WTC11 (cell line): ENCODE results near the gene AMPD3. TPM values are rescaled to one million over a fixed set of nuclear protein-coding genes. Genes with fewer than 3 reads are reported as not detected.

ENCODE experiments used
- AFF4 ChIP-seq: sonication (generic); formaldehyde crosslinking; IDR thresholded peaks from 2 replicates; pipeline ENCODE4 v1.8.1; 2023; ENCODE audit warnings: mild to moderate bottlenecking, missing genetic modification reagents, borderline replicate concordance
- E2F5 ChIP-seq: sonication (generic); formaldehyde crosslinking; IDR thresholded peaks from 2 replicates; pipeline ENCODE4 v1.8.1; 2022; ENCODE audit warnings: mild to moderate bottlenecking, moderate library complexity, missing genetic modification reagents
- FOXJ3 ChIP-seq: sonication (generic); formaldehyde crosslinking; IDR thresholded peaks from 2 replicates; pipeline ENCODE4 v1.9.0; 2021; ENCODE audit warnings: missing genetic modification reagents, mild to moderate bottlenecking, borderline replicate concordance
- FOXP1 ChIP-seq: sonication (generic); formaldehyde crosslinking; IDR thresholded peaks from 2 replicates; pipeline ENCODE4 v1.8.0; 2022; ENCODE audit warnings: missing genetic modification reagents, mild to moderate bottlenecking, moderate library complexity, borderline replicate concordance
- GTF2I ChIP-seq: fragments of 250-450 bp; sonication (Bioruptor Pico); conservative IDR thresholded peaks from 2 replicates; pipeline ENCODE4 v1.4.0; 2021; ENCODE audit warnings: mild to moderate bottlenecking
- HMGXB4 ChIP-seq: sonication (generic); formaldehyde crosslinking; IDR thresholded peaks from 2 replicates; pipeline ENCODE4 v1.8.1; 2023; ENCODE audit warnings: mild to moderate bottlenecking, moderate library complexity, missing genetic modification reagents
- IRF1 ChIP-seq: sonication (generic); formaldehyde crosslinking; IDR thresholded peaks from 2 replicates; pipeline ENCODE4 v1.8.0; 2023; ENCODE audit warnings: missing genetic modification reagents
- IRF2 ChIP-seq: sonication (generic); formaldehyde crosslinking; IDR thresholded peaks from 2 replicates; pipeline ENCODE4 v1.8.0; 2022; ENCODE audit warnings: low read depth, missing genetic modification reagents, borderline replicate concordance
- JAZF1 ChIP-seq: fragments of 250-450 bp; sonication (Bioruptor Pico); IDR thresholded peaks from 2 replicates; pipeline ENCODE4 v1.9.0; 2021; ENCODE audit warnings: moderate library complexity, mild to moderate bottlenecking, inconsistent platforms
- JUN ChIP-seq: sonication (generic); formaldehyde crosslinking; IDR thresholded peaks from 2 replicates; pipeline ENCODE4 v1.8.0; 2023; ENCODE audit warnings: mild to moderate bottlenecking, missing genetic modification reagents
- MAX ChIP-seq: sonication (generic); formaldehyde crosslinking; IDR thresholded peaks from 2 replicates; pipeline ENCODE4 v1.8.0; 2022; ENCODE audit warnings: mild to moderate bottlenecking, missing genetic modification reagents
- MXD4 ChIP-seq: fragments of 250-450 bp; sonication (Bioruptor Pico); IDR thresholded peaks from 2 replicates; pipeline ENCODE4 v1.8.0; 2021; ENCODE audit warnings: mild to moderate bottlenecking, moderate library complexity, borderline replicate concordance
- NFATC4 ChIP-seq: fragments of 250-450 bp; sonication (Bioruptor Pico); IDR thresholded peaks from 2 replicates; pipeline ENCODE4 v1.9.0; 2021; ENCODE audit warnings: mild to moderate bottlenecking
- PRRX2 ChIP-seq: fragments of 250-450 bp; sonication (Bioruptor Pico); IDR thresholded peaks from 2 replicates; pipeline ENCODE4 v1.8.0; 2021; ENCODE audit warnings: mild to moderate bottlenecking
- RELA ChIP-seq: sonication (generic); formaldehyde crosslinking; IDR thresholded peaks from 2 replicates; pipeline ENCODE4 v1.8.1; 2022; ENCODE audit warnings: missing genetic modification reagents, mild to moderate bottlenecking, borderline replicate concordance
- SMAD4 ChIP-seq: sonication (generic); formaldehyde crosslinking; IDR thresholded peaks from 2 replicates; pipeline ENCODE4 v1.8.0; 2022; ENCODE audit warnings: mild to moderate bottlenecking, missing genetic modification reagents
- USF2 ChIP-seq: sonication (generic); formaldehyde crosslinking; IDR thresholded peaks from 2 replicates; pipeline ENCODE4 v1.8.1; 2023; ENCODE audit warnings: mild to moderate bottlenecking, missing genetic modification reagents, moderate library complexity
- ZNF219 ChIP-seq: sonication (generic); formaldehyde crosslinking; IDR thresholded peaks from 2 replicates; pipeline ENCODE4 v1.8.0; 2023; ENCODE audit warnings: missing genetic modification reagents, mild to moderate bottlenecking, borderline replicate concordance
- ZNF263 ChIP-seq: sonication (generic); formaldehyde crosslinking; IDR thresholded peaks from 2 replicates; pipeline ENCODE4 v1.8.1; 2022; ENCODE audit warnings: low read depth, mild to moderate bottlenecking, moderate library complexity, missing genetic modification reagents
- ZNF396 ChIP-seq: fragments of 250-450 bp; sonication (Bioruptor Pico); IDR thresholded peaks from 2 replicates; pipeline ENCODE4 v1.8.0; 2021; ENCODE audit warnings: mild to moderate bottlenecking, moderate library complexity, borderline replicate concordance
- total RNA-seq: library from RNA; stranded (reverse); gene quantifications from 3 replicates; pipeline ENCODE4 v1.2.3, GENCODE V29; 2021
- TF ChIP-seq, protein P1 (sequence below): fragments of 250-450 bp; sonication (Bioruptor Pico); IDR thresholded peaks from 2 replicates; pipeline ENCODE4 v1.9.0; 2021; ENCODE audit warnings: mild to moderate bottlenecking, borderline replicate concordance
- TF ChIP-seq, protein P2 (sequence below): sonication (generic); formaldehyde crosslinking; IDR thresholded peaks from 2 replicates; pipeline ENCODE4 v1.8.0; 2022; ENCODE audit warnings: mild to moderate bottlenecking, missing genetic modification reagents
- TF ChIP-seq, protein P3 (sequence below): sonication (generic); formaldehyde crosslinking; IDR thresholded peaks from 2 replicates; pipeline ENCODE4 v1.8.1; 2022; ENCODE audit warnings: mild to moderate bottlenecking, missing genetic modification reagents, moderate library complexity, borderline replicate concordance

Gene AMPD3
- total RNA-seq, 1 experiment from 2014 or later = 6.4 TPM

DNA sequence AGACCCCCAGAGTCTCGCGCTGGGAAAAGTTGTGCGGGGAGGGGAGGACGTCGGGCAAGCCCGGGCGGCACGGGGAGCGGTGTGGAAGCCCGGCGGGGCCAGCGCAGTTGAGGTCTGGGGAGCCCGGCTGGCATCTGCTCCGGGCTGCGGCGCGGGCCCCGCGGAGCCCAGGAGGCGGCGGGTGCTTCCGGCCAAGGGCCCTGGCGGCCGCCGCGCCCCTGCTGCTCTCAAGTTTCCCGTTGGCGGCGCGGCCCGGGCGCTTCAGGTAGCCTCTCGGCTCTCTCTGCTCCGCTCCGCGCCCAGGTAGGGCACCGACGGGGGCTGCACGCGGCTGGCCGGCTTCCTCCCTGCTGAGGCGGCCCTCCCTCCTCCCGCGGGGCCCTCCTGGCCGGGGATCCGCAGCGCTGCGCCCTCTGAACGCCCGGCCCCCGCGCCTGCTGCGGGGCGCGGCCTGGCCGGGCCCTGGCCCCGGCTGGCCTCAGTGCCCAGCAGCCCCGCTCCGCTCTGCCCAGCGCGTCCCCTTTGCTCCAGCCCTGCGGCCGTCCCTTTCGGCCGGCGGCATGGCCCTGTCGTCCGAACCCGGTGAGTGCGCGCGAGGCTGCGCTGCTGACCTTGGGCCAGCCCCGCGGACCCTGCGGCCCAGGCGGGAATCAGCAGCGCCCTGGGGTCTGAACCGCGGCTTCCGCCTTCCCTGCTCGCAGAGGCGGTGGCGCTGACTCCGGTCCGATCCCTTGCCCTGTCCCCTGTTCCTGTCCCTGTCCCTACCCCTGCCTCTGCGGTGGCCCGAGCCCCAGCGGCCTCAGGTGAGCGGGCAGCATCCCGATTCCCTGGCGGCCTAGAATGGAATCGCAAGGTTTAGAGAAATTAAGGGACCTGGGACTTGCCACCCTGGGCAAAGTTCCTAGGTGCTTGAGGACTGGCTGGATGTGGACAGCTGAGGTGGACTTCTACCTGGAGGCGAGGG lies 4.3 kb upstream of the AMPD3 start (continued):
- TF ChIP-seq AFF4 (CRISPR knock-in tag) = no peak
- no peak for TF ChIP-seq MAX
- TF ChIP-seq HMGXB4 (CRISPR knock-in tag) = peak; percentile 95
- no peak for TF ChIP-seq IRF1 (CRISPR knock-in tag)
- TF ChIP-seq E2F5 (CRISPR knock-in tag) = peak; percentile 68; the same call in 1 of the 2 replicates
- no peak for TF ChIP-seq GTF2I (CRISPR knock-in tag)
- no peak for TF ChIP-seq MXD4
- no peak for TF ChIP-seq ZNF396 (CRISPR knock-in tag)
- TF ChIP-seq, protein P1, sequence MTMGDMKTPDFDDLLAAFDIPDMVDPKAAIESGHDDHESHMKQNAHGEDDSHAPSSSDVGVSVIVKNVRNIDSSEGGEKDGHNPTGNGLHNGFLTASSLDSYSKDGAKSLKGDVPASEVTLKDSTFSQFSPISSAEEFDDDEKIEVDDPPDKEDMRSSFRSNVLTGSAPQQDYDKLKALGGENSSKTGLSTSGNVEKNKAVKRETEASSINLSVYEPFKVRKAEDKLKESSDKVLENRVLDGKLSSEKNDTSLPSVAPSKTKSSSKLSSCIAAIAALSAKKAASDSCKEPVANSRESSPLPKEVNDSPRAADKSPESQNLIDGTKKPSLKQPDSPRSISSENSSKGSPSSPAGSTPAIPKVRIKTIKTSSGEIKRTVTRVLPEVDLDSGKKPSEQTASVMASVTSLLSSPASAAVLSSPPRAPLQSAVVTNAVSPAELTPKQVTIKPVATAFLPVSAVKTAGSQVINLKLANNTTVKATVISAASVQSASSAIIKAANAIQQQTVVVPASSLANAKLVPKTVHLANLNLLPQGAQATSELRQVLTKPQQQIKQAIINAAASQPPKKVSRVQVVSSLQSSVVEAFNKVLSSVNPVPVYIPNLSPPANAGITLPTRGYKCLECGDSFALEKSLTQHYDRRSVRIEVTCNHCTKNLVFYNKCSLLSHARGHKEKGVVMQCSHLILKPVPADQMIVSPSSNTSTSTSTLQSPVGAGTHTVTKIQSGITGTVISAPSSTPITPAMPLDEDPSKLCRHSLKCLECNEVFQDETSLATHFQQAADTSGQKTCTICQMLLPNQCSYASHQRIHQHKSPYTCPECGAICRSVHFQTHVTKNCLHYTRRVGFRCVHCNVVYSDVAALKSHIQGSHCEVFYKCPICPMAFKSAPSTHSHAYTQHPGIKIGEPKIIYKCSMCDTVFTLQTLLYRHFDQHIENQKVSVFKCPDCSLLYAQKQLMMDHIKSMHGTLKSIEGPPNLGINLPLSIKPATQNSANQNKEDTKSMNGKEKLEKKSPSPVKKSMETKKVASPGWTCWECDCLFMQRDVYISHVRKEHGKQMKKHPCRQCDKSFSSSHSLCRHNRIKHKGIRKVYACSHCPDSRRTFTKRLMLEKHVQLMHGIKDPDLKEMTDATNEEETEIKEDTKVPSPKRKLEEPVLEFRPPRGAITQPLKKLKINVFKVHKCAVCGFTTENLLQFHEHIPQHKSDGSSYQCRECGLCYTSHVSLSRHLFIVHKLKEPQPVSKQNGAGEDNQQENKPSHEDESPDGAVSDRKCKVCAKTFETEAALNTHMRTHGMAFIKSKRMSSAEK (CRISPR knock-in tag) = no peak
- 0 out of 2 replicates have a peak, but pooled peaks have one; percentile 22 for TF ChIP-seq ZNF263
- no peak for TF ChIP-seq PRRX2 (CRISPR knock-in tag)
- TF ChIP-seq IRF2 = no peak
- no peak for TF ChIP-seq SMAD4
- no peak for TF ChIP-seq NFATC4
- TF ChIP-seq ZNF219 = no peak
- no peak for TF ChIP-seq USF2
- TF ChIP-seq, protein P2, sequence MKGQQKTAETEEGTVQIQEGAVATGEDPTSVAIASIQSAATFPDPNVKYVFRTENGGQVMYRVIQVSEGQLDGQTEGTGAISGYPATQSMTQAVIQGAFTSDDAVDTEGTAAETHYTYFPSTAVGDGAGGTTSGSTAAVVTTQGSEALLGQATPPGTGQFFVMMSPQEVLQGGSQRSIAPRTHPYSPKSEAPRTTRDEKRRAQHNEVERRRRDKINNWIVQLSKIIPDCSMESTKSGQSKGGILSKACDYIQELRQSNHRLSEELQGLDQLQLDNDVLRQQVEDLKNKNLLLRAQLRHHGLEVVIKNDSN = no peak
- TF ChIP-seq RELA (CRISPR knock-in tag) = no peak
- TF ChIP-seq FOXP1 (CRISPR knock-in tag) = peak; percentile 64; the same call in 1 of the 2 replicates
- TF ChIP-seq FOXJ3 (CRISPR knock-in tag) = no peak
- no peak for TF ChIP-seq JUN (CRISPR knock-in tag)
- no peak for TF ChIP-seq JAZF1 (CRISPR knock-in tag)
- TF ChIP-seq, protein P3, sequence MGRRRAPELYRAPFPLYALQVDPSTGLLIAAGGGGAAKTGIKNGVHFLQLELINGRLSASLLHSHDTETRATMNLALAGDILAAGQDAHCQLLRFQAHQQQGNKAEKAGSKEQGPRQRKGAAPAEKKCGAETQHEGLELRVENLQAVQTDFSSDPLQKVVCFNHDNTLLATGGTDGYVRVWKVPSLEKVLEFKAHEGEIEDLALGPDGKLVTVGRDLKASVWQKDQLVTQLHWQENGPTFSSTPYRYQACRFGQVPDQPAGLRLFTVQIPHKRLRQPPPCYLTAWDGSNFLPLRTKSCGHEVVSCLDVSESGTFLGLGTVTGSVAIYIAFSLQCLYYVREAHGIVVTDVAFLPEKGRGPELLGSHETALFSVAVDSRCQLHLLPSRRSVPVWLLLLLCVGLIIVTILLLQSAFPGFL (CRISPR knock-in tag) = no peak
